Measurements from ENCODE around the gene CLIC5. TPM values are rescaled to one million over a fixed set of nuclear protein-coding genes. Genes with fewer than 3 reads are reported as not detected.

The CLIC5 gene
- polyA plus RNA-seq, 1 donor (not counting 4 experiments of a cell fraction or from before 2014, with no cell fraction given) = 0.09 TPM

DNA sequence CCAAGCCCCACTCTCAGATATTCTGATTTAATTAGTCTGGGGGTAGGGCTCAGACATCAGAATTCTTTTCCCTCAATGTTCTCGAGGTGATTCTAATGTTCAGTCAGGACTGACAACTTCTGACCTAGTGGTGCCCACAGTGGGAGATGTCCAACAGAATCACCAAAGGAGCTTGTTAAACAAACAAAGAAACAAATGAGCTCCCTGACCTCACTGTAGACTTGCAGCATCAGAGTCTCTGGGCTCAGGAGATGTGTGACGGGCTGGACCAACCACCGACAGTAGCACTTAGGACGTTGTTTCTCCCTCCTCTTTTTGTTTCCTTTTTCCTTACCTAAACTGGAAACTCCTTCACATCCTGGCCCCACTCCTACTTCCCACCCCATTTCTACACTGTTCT is 49.3 kb downstream of the CLIC5 start:
- FAIRE-seq (no peak), DNase-seq (ENCODE audit: low read depth, low spot score) (no peak)
- Histone ChIP-seq H3K27ac (ENCODE audit: control insufficient read depth, insufficient read depth, low read length) (no peak overlapping the region), H3K9me1 (ENCODE audit: control insufficient read depth, extremely low read depth, insufficient read depth, low read length) (no peaks in the 10 kb centered on the region), H3K4me2 (ENCODE audit: control insufficient read depth, extremely low read depth, insufficient read depth, low read depth, low read length) (no peak overlapping the region), H3K9ac (ENCODE audit: control insufficient read depth, extremely low read depth, insufficient read depth, low read length) (no peak overlapping the region), H3K79me2 (ENCODE audit: control insufficient read depth, insufficient read depth, low read length) (no peaks in the 10 kb centered on the region), H3K27me3 (ENCODE audit: control insufficient read depth, extremely low read depth, insufficient read depth, low read length) (no peaks in the 10 kb centered on the region), H4K20me1 (ENCODE audit: control insufficient read depth, extremely low read depth, insufficient read depth, low read length) (no peaks in the 10 kb centered on the region), H3K36me3 (ENCODE audit: control insufficient read depth in 2 of 2, extremely low read depth in 1 of 2, insufficient read depth in 2 of 2, low read length in 2 of 2) (no peaks in the 10 kb centered on the region), H3K4me1 (ENCODE audit: control insufficient read depth, extremely low read depth, insufficient read depth, low read length) (peaks cover 6% of the 10 kb centered on the region), H3K9me3 (ENCODE audit: control insufficient read depth, low read depth, low read length) (no peaks in the 10 kb centered on the region), H3K4me3 (ENCODE audit: control insufficient read depth in 2 of 3, extremely low read depth in 1 of 3, insufficient read depth in 2 of 3, low read depth in 1 of 3, low read length in 3 of 3) (no peak overlapping the region), H2AFZ (ENCODE audit: control insufficient read depth, low read length) (no peak overlapping the region)
- TF ChIP-seq, protein P1, sequence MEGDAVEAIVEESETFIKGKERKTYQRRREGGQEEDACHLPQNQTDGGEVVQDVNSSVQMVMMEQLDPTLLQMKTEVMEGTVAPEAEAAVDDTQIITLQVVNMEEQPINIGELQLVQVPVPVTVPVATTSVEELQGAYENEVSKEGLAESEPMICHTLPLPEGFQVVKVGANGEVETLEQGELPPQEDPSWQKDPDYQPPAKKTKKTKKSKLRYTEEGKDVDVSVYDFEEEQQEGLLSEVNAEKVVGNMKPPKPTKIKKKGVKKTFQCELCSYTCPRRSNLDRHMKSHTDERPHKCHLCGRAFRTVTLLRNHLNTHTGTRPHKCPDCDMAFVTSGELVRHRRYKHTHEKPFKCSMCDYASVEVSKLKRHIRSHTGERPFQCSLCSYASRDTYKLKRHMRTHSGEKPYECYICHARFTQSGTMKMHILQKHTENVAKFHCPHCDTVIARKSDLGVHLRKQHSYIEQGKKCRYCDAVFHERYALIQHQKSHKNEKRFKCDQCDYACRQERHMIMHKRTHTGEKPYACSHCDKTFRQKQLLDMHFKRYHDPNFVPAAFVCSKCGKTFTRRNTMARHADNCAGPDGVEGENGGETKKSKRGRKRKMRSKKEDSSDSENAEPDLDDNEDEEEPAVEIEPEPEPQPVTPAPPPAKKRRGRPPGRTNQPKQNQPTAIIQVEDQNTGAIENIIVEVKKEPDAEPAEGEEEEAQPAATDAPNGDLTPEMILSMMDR (optimal IDR thresholded peaks at IDR 0.05 in 1 of 3, IDR thresholded peaks at IDR 0.05 in 1 of 3, conservative IDR thresholded peaks at IDR 0.05 in 1 of 3; ENCODE audit: extremely low read depth in 1 of 3, insufficient read depth in 2 of 3, low read length in 3 of 3) = no peak
- dilution Hi-C loops (cut with MboI; ENCODE audit: extremely low pct_ligation_motif_present, low sequenced_read_pairs) = no loop called here

DNA sequence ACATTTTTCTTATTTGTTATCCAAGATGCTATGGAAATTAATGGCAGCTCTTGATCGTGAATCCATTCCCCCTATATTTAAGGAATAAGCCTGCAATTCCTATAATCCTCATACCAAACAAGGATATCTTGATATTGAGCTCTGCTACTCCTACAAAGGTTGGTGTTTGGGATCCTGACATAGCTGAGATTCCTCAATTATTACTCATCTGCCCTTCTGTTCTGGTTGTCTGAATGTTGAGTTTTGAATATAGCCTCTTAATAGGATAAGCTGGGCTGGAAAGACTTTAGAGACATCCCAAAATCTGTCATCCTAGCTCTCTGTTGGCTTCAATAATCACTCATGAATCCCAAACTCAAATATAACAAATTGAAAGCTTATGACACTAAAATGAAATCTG is 49.9 kb downstream of the CLIC5 start:
- Histone ChIP-seq H3K36me3 (ENCODE audit: control insufficient read depth in 2 of 2, extremely low read depth in 1 of 2, insufficient read depth in 2 of 2, low read length in 2 of 2) (no peaks in the 10 kb centered on the region), H3K79me2 (ENCODE audit: control insufficient read depth, insufficient read depth, low read length) (no peaks in the 10 kb centered on the region), H4K20me1 (ENCODE audit: control insufficient read depth, extremely low read depth, insufficient read depth, low read length) (no peaks in the 10 kb centered on the region), H2AFZ (ENCODE audit: control insufficient read depth, low read length) (no peak overlapping the region), H3K4me2 (ENCODE audit: control insufficient read depth, extremely low read depth, insufficient read depth, low read depth, low read length) (no peak overlapping the region), H3K9ac (ENCODE audit: control insufficient read depth, extremely low read depth, insufficient read depth, low read length) (no peak overlapping the region), H3K4me1 (ENCODE audit: control insufficient read depth, extremely low read depth, insufficient read depth, low read length) (peaks cover 6% of the 10 kb centered on the region), H3K9me3 (ENCODE audit: control insufficient read depth, low read depth, low read length) (no peaks in the 10 kb centered on the region), H3K9me1 (ENCODE audit: control insufficient read depth, extremely low read depth, insufficient read depth, low read length) (no peaks in the 10 kb centered on the region), H3K4me3 (ENCODE audit: control insufficient read depth in 2 of 3, extremely low read depth in 1 of 3, insufficient read depth in 2 of 3, low read depth in 1 of 3, low read length in 3 of 3) (no peak overlapping the region), H3K27ac (ENCODE audit: control insufficient read depth, insufficient read depth, low read length) (no peak overlapping the region), H3K27me3 (ENCODE audit: control insufficient read depth, extremely low read depth, insufficient read depth, low read length) (no peaks in the 10 kb centered on the region)
- peak; percentile 17 for FAIRE-seq
- dilution Hi-C loops (cut with MboI; ENCODE audit: extremely low pct_ligation_motif_present, low sequenced_read_pairs) = no loop called here
- DNase-seq (ENCODE audit: low read depth, low spot score) = no peak
- TF ChIP-seq, protein P1 (optimal IDR thresholded peaks at IDR 0.05 in 1 of 3, IDR thresholded peaks at IDR 0.05 in 1 of 3, conservative IDR thresholded peaks at IDR 0.05 in 1 of 3; ENCODE audit: extremely low read depth in 1 of 3, insufficient read depth in 2 of 3, low read length in 3 of 3) = no peak
- no peak for TF ChIP-seq EZH2 (IDR thresholded peaks at IDR 0.05; ENCODE audit: low read length)
